ENCODE measurements around the gene USPL1.

Gene USPL1

DNA sequence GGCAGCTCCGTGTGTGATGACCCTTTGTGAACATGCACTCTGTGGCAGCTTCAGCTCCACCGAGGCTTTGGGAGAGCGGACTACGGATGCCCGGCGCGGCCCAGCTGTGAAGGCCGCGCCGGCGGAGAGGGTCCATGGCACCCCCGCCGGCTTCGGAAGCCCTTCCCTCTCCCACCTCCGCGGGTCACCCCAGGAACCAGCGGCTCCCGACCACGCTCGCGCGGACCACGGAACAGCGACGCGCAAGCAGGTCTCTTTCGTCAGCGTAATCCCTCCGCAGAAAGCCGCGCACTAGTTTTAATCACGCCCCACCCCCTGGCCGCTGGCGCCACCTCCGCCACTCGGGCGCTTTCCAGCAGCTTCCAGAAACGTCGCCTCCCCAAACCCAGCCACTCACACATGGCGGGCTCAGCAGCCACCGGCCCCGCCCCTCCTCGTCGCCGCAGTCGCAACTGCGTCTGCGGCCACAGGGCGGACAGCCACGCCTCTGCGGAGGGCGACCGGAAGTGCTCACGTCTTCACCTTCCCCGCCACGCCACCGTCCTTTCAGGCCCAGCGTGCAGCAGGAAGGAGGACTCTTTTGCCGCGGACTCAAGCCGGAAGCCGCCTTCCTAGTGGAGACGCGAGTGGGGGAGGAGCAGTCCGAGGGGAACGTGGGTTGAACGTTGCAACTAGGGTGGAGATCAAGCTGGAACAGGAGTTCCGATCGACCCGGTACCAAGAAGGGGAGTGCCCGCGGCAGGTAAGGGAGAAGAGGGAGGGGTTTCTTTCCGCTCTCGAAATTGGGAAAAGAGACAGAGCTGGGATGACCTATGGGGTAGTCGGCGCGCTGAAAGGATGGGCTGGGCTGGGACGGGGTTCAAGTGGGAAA, at the start of gene USPL1:
USPL1 (plus strand) TSS at position 606 of the 871 bp plus-strand sequence. CDS start 3,221 bp downstream, outside the sequence.
- peaks cover 31% of the 10 kb centered on the region for H4K20me1 ChIP-seq
- H3K9ac ChIP-seq, result peak within 1 kb of the TSS; percentile 94
- H3K27me3 ChIP-seq, result no peaks in the 10 kb centered on the region
- peaks cover 37% of the 10 kb centered on the region for H3K4me1 ChIP-seq
- H3K4me3 ChIP-seq, result peak within 1 kb of the TSS; percentile 81
- no peaks in the 10 kb centered on the region for H3K9me3 ChIP-seq
- peak within 1 kb of the TSS; percentile 94 for H3K4me2 ChIP-seq
- TF ChIP-seq Cebpa-rat (IDR thresholded peaks at IDR 0.05), result no peak
- H3K27ac ChIP-seq, result peak within 1 kb of the TSS; percentile 97
- peaks cover 7% of the 10 kb centered on the region; the same call in 1 of the 2 replicates for H3K36me3 ChIP-seq

DNA sequence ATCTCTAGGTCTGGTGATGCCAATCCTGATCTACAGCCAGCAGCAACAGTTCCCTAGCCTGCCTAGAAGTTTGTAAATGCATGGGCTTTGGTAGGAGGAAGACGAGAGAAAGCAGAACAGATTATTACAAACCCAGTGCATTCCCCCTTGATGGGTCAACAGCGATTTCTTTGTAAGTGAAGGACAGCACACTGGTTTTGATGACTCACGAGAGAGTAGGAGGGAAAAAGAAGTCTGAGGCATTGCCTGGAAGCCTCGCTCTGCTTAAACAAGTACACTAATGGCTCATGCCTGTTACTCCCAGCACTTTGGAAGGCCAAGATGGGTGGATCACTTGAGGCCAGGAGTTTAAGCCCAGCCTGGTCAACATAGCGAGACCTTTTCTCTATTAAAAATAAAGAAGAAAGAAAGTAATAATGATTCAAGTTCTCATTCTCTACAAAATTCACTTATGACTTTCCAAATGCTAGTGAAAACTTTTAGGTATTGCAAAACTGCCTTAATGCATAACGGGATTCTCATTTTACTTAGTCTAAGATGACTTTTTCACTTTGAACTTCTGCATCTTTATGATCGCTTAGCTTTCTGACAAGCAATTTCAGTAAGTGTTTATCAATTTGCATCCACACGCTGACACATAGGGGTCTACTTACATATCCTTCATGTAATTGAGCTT, 47.7 kb upstream of the USPL1 start:
- H3K9ac ChIP-seq, result no peak overlapping the region
- TF ChIP-seq Cebpa-rat (IDR thresholded peaks at IDR 0.05), result no peak
- no peaks in the 10 kb centered on the region for H3K27me3 ChIP-seq
- H3K4me2 ChIP-seq, result no peak overlapping the region
- no peaks in the 10 kb centered on the region for H3K36me3 ChIP-seq
- H3K9me3 ChIP-seq, result no peaks in the 10 kb centered on the region
- peaks cover 14% of the 10 kb centered on the region for H3K4me1 ChIP-seq
- H3K4me3 ChIP-seq, result no peak overlapping the region
- no peaks in the 10 kb centered on the region for H4K20me1 ChIP-seq
- H3K27ac ChIP-seq, result no peak overlapping the region

DNA sequence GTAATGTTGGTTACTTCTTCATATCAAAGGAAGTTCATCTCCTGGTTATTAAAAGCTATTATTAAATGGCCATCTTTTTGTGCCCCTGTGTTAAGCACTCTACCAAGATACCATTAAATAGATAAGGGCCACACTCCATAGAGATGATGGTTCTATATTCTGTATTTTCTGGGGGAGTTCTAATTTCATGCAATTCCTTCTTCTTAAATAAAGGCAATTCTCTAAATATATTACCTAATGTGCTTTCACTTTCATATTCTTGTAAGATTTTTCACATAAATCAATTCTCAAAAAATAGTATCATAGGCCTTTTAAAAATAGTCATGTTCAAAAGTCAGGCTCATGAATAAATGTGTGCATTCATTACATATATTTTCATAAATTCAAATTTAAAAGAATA, 47.0 kb upstream of the USPL1 start:
- Histone ChIP-seq H3K4me2 (no peak overlapping the region), H4K20me1 (no peaks in the 10 kb centered on the region), H3K9me3 (no peaks in the 10 kb centered on the region), H3K27me3 (no peaks in the 10 kb centered on the region), H3K9ac (no peak overlapping the region), H3K27ac (no peak overlapping the region), H3K4me1 (peaks cover 14% of the 10 kb centered on the region), H3K4me3 (no peak overlapping the region), H3K36me3 (no peaks in the 10 kb centered on the region)
- TF ChIP-seq Cebpa-rat (IDR thresholded peaks at IDR 0.05), result no peak

DNA sequence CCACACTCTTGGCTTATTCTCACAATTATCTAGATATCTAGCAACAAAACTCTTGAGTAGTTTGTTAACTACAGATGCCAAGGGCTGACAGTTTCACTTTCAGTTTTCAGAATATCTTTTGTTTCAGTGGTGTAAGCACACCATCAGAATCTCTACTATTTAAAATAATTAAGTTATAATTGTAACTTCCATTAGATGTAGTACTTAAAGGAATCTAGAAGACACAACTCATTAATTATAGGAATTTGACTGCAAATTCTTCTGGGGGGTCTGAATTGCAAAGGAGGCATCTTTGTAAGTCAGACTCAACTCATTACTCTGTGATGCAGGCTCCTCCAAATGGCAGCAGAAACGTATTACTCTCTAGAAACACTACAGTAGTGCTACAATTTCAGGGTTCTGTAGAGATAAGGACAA, 44.9 kb upstream of the USPL1 start:
- Histone ChIP-seq H3K9ac (peak overlapping the region; percentile 73), H3K9me3 (no peaks in the 10 kb centered on the region), H4K20me1 (no peaks in the 10 kb centered on the region), H3K36me3 (no peaks in the 10 kb centered on the region), H3K27me3 (no peaks in the 10 kb centered on the region), H3K4me2 (peak overlapping the region; percentile 82), H3K4me1 (peaks cover 32% of the 10 kb centered on the region), H3K4me3 (peak overlapping the region; percentile 46; the same call in 1 of the 2 replicates), H3K27ac (peak overlapping the region; percentile 77)
- no peak for TF ChIP-seq Cebpa-rat (IDR thresholded peaks at IDR 0.05)

DNA sequence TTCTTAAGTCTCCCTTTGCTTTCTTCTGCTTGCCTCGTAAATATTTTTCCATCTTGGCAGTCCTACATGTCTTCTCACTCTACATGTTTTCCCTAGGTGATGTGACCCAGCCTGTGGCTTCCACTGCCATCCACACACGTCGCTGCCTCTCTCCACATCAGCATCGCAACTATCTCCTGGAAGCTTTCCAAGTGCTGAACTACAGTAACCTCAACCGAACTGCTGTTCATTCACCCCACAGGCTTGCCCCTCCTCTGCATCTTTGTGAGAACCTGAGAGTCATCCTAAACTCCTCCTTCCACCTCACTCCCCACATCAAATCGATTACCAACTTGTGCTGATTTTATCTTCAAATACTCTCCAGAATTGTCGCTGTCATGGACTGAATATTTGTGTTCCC, 41.2 kb upstream of the USPL1 start:
- Histone ChIP-seq H3K4me1 (peaks cover 28% of the 10 kb centered on the region), H3K27me3 (no peaks in the 10 kb centered on the region), H3K4me2 (no peak overlapping the region), H3K27ac (no peak overlapping the region), H3K9ac (no peak overlapping the region), H3K9me3 (no peaks in the 10 kb centered on the region), H3K4me3 (no peak overlapping the region), H3K36me3 (no peaks in the 10 kb centered on the region), H4K20me1 (no peaks in the 10 kb centered on the region)
- no peak for TF ChIP-seq Cebpa-rat (IDR thresholded peaks at IDR 0.05)

DNA sequence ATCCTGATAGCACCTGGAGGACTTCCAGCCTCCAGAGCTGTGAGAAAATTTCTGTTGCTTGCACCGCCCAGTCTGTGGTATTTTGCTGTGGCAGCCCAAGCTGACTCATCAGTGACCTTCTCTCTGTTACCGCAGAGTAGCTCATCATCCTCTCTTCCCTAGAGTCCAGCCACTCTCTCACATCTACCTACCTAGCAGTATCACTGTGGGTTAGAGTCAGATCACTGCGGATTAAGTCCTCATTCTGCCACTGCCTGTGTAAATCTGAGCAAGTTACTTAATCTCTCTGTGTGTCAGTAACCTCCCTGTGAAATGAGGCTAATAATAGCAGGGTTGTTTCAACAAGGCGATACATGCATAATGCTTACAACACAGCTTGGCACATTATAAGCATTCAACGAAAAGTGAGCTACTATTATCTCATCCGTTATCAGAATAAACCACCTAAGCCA, 40.3 kb upstream of the USPL1 start:
- Histone ChIP-seq H3K36me3 (no peaks in the 10 kb centered on the region), H3K27ac (no peak overlapping the region), H3K9me3 (no peaks in the 10 kb centered on the region), H3K4me2 (peak overlapping the region; percentile 7; the same call in 1 of the 2 replicates), H4K20me1 (no peaks in the 10 kb centered on the region), H3K4me3 (no peak overlapping the region), H3K4me1 (peaks cover 21% of the 10 kb centered on the region), H3K9ac (no peak overlapping the region), H3K27me3 (no peaks in the 10 kb centered on the region)
- no peak for TF ChIP-seq Cebpa-rat (IDR thresholded peaks at IDR 0.05)

DNA sequence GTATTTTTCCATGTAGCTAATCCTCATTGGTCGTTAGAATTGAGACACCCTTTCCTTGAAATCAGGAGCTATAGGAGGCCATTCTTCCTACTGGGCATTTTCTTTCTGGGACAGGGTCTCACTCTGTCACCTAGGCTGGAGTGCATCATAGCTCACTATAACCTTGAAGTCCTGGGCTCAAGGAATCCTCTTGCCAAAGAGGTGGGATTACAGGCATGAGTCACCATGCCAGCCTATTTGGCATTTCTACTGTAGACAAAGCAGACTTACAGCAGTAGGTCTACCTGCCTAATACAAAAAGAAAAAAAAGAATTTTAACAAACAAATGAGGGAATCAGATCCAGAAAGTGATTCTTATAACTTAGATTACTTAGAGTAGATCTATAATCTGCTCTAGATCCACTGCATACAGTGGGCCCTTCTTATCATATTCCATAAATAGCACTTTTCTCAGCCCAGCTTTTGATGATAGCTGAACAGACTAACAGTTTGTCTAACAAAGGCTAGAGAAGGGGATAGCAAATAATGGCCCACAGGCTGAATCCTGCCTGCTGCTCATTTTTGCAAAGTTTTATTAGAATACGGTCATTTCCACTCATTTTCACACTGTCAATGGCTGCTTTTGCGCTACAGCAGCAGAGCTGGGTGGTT, 36.7 kb upstream of the USPL1 start:
- no peaks in the 10 kb centered on the region for H3K36me3 ChIP-seq
- H3K9ac ChIP-seq, result no peak overlapping the region
- H3K9me3 ChIP-seq, result no peaks in the 10 kb centered on the region
- no peak overlapping the region for H3K4me3 ChIP-seq
- no peaks in the 10 kb centered on the region for H3K27me3 ChIP-seq
- no peaks in the 10 kb centered on the region for H4K20me1 ChIP-seq
- peaks cover 23% of the 10 kb centered on the region for H3K4me1 ChIP-seq
- no peak overlapping the region for H3K4me2 ChIP-seq
- TF ChIP-seq Cebpa-rat (IDR thresholded peaks at IDR 0.05), result no peak
- no peak overlapping the region for H3K27ac ChIP-seq

DNA sequence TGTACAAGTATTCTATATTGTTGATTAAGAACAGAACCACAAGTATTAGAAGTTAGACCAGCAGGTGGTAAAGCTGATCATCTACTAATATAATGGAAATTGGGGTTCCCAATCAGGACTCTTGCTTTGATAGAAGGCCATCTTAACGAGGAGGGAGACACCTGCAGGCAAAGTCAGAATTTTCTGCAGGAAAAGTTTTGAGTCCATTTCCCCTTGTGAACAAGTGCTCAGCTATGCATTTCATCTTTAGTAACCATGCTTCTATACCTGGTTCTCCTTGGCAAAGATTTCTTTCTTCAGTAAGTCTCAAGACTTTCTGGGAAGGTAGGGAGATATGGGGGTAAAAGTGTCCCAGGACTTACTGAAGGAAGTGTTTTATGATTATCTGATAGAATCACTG, 36.1 kb upstream of the USPL1 start:
- Histone ChIP-seq H3K4me1 (peaks cover 24% of the 10 kb centered on the region), H4K20me1 (no peaks in the 10 kb centered on the region), H3K27me3 (no peaks in the 10 kb centered on the region), H3K27ac (no peak overlapping the region), H3K9me3 (no peaks in the 10 kb centered on the region), H3K4me2 (no peak overlapping the region), H3K4me3 (no peak overlapping the region), H3K36me3 (no peaks in the 10 kb centered on the region), H3K9ac (no peak overlapping the region)
- TF ChIP-seq Cebpa-rat (IDR thresholded peaks at IDR 0.05), result no peak

DNA sequence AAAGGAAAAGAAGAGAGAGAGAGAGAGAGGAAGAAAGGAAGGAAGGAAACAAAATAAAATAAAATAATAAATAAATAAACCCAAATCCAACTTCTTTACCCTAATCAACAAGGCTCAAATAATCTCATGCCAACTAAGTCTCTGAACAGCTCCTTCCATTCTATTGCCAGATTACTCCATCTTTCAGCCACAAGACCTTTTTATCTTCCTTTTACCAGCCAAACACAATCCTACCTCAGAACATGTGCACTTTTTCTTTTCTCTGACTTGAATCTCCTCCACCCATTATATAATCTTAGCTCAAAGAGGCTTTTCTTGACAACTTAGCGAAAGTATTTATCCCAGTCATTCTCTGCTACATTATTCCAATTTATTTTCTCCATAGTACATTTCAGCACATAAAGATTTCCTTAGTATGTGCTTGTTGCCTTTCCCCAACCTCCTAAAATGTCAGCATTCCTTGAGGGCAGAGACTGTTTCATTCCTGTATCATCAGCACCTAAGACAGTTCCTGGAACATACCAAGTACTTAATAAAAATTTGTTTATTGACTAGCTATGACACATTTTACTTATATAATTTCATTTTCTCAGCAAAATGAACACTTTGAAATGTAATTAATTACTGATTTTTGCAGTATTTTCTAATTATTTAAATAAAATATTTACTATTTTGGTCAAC, 33.5 kb upstream of the USPL1 start:
- Histone ChIP-seq H3K27me3 (no peaks in the 10 kb centered on the region), H3K9me3 (no peaks in the 10 kb centered on the region), H3K9ac (no peak overlapping the region), H3K4me1 (peaks cover 9% of the 10 kb centered on the region; the same call in 1 of the 2 replicates), H3K27ac (no peak overlapping the region), H3K4me3 (no peak overlapping the region), H3K36me3 (no peaks in the 10 kb centered on the region), H3K4me2 (no peak overlapping the region), H4K20me1 (no peaks in the 10 kb centered on the region)
- no peak for TF ChIP-seq Cebpa-rat (IDR thresholded peaks at IDR 0.05)

All from BLaER1 (cell line).